ENCODE measurements around the gene SLC25A12.

GRCh38 chr2:171894612-171894947 is 536 bp upstream of the SLC25A12 start:
- TF ChIP-seq, protein P1, sequence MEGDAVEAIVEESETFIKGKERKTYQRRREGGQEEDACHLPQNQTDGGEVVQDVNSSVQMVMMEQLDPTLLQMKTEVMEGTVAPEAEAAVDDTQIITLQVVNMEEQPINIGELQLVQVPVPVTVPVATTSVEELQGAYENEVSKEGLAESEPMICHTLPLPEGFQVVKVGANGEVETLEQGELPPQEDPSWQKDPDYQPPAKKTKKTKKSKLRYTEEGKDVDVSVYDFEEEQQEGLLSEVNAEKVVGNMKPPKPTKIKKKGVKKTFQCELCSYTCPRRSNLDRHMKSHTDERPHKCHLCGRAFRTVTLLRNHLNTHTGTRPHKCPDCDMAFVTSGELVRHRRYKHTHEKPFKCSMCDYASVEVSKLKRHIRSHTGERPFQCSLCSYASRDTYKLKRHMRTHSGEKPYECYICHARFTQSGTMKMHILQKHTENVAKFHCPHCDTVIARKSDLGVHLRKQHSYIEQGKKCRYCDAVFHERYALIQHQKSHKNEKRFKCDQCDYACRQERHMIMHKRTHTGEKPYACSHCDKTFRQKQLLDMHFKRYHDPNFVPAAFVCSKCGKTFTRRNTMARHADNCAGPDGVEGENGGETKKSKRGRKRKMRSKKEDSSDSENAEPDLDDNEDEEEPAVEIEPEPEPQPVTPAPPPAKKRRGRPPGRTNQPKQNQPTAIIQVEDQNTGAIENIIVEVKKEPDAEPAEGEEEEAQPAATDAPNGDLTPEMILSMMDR (IDR thresholded peaks at IDR 0.05): no peak
- TF ChIP-seq POLR2A (IDR thresholded peaks at IDR 0.05): no peak
